C1 segment of cervical spinal cord (tissue), 14 donors: ENCODE measurements around the gene PJA1.

Experiments
- DNase-seq, 14 donors: peaks; one replicate each; lab custom pipeline; 2025; lab: John Stamatoyannopoulos, UW

Gene PJA1

GRCh38 chrX:69165087-69165651, at the start of gene PJA1:
PJA1 (minus strand) TSS chrX:69165453; CDS start chrX:69163073, 2,380 bp downstream.
- DNase-seq = peak in 13 of 14 donors; percentile 10 to 73 (median 41)

- DNase-seq = no peak
Measured at GRCh38 chrX:69214463-69214862, 49.2 kb upstream of the PJA1 start.

GRCh38 chrX:69211701-69212100, 46.4 kb upstream of the PJA1 start:
- no peak for DNase-seq

- no peak for DNase-seq
Measured at GRCh38 chrX:69210581-69210980, 45.3 kb upstream of the PJA1 start.

GRCh38 chrX:69207216-69207615, 42.0 kb upstream of the PJA1 start:
- no peak for DNase-seq

- no peak for DNase-seq
Measured at GRCh38 chrX:69203638-69204037, 38.4 kb upstream of the PJA1 start.

- DNase-seq = no peak
Measured at GRCh38 chrX:69197690-69198089, 32.4 kb upstream of the PJA1 start.

GRCh38 chrX:69196666-69197065, 31.4 kb upstream of the PJA1 start:
- DNase-seq = no peak

- DNase-seq = no peak
Measured at GRCh38 chrX:69195810-69196209, 30.6 kb upstream of the PJA1 start.

GRCh38 chrX:69195192-69195591, 29.9 kb upstream of the PJA1 start:
- no peak for DNase-seq

GRCh38 chrX:69192603-69193002, 27.4 kb upstream of the PJA1 start:
- no peak for DNase-seq

GRCh38 chrX:69189576-69190371, 24.5 kb upstream of the PJA1 start:
- peak in 10 of 14 donors; percentile 0 to 68 (median 24) for DNase-seq

- DNase-seq = no peak
Measured at GRCh38 chrX:69186651-69187050, 21.4 kb upstream of the PJA1 start.

GRCh38 chrX:69185886-69186285, 20.6 kb upstream of the PJA1 start:
- no peak for DNase-seq

- no peak for DNase-seq
Measured at GRCh38 chrX:69185141-69185540, 19.9 kb upstream of the PJA1 start.

- no peak for DNase-seq
Measured at GRCh38 chrX:69182818-69183380, 17.6 kb upstream of the PJA1 start.

- peak in 2 of 14 donors; percentile 11 to 49 for DNase-seq
Measured at GRCh38 chrX:69179380-69179911, 14.2 kb upstream of the PJA1 start.

GRCh38 chrX:69178592-69178991, 13.3 kb upstream of the PJA1 start:
- DNase-seq = no peak

- no peak for DNase-seq
Measured at GRCh38 chrX:69177511-69178162, 12.4 kb upstream of the PJA1 start.

GRCh38 chrX:69176053-69176452, 10.8 kb upstream of the PJA1 start:
- DNase-seq = no peak

GRCh38 chrX:69173906-69174305, 8.7 kb upstream of the PJA1 start:
- no peak for DNase-seq

GRCh38 chrX:69172937-69173336, 7.7 kb upstream of the PJA1 start:
- DNase-seq = no peak
